RPMI7951 (cell line): Measurements from ENCODE around the gene SLC35D3. TPM values are rescaled to one million over a fixed set of nuclear protein-coding genes. Genes with fewer than 3 reads are reported as not detected.
"Not testable (repeated sequence)": the region's sequence is repeated elsewhere in the genome, so short reads cannot be mapped to it uniquely, and the experiment has no call there.

Experiments used
- DNase-seq: peaks from one replicate; pipeline ENCODE4 v3.0.0-alpha.2; 2012; ENCODE audit warnings: low read depth
- total RNA-seq: library from RNA; depleted of rRNA; stranded (reverse); fragments of >200 nt; shearing (Covaris generic); gene quantifications from 2 replicates; pipeline ENCODE4 v1.2.3, GENCODE V29; 2014; rRNA removed

SLC35D3 gene
- total RNA-seq = not detected in 2 replicates

GRCh38 chr6:136921936-136922684 is at the start of gene SLC35D3:
Gene SLC35D3 (plus strand): TSS chr6:136922301. CDS start chr6:136922429, 128 bp downstream.
- DNase-seq = peak; percentile 14

GRCh38 chr6:136873748-136874147 is 48.4 kb upstream of the SLC35D3 start:
- peak; percentile 6 for DNase-seq

- not testable (repeated sequence) for DNase-seq
Measured at GRCh38 chr6:136876469-136876868, 45.6 kb upstream of the SLC35D3 start.

DNA sequence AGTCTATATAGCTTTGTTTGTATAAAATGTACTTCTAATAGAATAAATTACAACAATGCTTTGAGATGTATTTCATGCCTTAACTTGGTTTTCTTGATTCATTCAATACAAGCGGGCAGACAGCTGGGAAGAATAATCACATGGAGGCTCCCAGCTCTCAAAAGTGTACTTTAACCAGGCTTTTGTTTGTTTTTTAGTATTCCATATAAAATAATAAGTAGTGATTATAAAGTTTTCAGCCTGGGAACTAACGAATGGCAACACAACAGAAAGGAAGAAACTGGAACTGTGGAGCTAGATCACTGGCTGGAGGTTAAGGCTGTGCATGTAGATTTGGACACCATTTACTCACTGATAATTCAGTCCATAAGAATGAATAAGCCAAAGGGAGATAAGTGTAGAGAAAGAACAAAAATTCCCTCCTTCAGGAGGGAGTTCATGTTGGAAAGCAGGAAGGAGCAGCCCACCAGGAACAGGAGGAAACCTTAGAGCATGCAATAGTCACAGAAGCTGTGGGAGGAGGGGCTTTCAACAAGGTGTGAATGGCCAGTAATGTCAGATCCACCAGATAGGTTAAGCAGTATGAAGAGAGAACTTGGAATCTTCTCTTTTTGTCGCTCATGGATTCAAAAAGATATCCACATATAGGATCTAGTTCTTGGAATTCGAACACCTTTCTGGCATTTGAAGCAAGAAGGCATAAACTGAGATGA is 41.2 kb upstream of the SLC35D3 start:
- no peak for DNase-seq

DNA sequence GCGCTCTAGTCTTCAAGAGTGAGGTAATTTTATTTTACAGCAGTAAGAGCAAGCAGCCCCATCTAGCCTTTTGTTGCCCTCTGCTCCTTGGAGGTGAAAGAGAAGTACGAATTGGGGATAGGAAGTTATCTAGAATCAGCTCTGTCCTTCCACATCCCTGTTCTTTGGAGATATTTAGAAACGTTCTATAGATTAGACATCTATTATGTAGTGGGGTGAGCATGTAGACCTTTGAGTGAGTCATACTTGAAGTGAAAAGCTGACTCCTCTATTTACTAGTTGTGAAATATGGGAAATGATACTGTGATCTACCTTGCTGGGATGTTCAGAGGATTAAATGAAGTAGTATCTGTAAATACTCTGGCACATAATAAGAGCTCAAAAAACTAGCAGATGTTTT is 36.0 kb upstream of the SLC35D3 start:
- DNase-seq = no peak

- no peak for DNase-seq
Measured at GRCh38 chr6:136887953-136888352, 34.1 kb upstream of the SLC35D3 start.

DNA sequence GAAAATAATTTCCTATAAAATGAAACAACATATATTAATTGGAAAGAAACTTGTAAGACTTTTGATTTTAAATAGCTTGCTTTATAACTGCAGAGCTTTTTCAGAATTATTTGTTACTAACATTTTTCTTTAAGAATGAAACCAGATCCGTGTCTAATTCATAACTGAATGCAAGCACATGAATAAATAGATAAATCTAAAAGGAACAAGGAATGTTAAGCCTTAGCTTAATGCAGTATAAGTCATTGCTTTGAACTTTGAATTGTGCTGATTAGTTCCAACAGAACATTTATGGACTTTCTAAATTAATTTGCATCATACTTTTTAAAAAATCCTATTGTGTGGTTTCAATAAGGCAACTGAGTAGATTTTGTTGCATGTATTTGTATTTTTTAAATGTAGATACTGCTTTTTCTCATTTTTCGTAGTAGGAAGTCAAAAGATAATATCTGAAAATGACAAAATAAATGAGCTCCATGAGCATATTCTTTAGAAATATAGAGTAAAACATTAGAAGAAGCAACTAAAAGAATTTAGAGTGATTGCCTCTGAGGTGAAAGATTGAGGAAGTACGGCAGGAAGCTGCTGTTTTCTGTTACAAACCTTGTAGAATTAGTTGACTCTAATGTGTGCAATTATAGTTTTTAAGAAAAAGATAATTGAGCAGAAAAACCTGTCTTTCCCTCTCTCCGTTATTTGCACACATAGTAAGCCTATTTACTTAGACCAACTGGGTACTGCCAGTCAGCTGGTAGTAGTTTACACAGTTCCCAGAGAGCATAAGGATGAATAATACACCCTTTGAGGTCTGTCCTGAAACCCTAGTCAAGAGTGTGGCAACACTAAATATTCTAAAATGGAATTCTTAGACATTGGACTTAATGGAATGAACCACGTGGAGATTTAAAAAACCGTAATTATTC is 32.6 kb upstream of the SLC35D3 start:
- peak; percentile 4 for DNase-seq

DNA sequence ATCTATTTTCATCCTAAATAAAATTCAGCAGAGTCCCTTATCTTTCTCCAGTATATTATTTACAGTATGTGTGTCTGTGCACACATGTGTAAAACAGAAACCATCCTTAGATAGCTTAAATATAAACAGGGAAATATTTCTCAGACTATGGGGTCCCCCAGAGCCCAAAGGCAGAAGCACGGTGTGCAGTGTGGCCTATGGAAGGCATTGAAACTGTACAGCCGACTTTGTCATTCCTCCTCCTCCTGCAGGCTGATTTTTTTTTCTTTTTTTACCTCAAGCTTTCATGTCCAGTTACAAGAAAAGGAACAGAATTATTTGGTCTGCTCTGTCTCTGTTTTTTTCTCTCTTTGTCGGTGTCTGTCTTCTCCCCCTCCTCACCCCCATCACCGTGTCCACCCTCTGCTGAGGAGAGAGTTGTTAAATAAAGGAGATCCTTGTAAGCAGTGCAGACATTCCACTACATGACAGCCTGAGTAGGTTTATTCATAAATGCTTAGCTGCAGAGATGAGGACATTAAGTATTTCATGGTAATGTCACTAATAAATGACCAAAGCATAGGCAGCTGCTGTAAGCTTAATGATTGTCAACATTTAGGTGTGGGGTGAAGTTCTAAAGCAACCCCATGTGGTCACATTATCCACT is 31.8 kb upstream of the SLC35D3 start:
- DNase-seq = no peak

DNA sequence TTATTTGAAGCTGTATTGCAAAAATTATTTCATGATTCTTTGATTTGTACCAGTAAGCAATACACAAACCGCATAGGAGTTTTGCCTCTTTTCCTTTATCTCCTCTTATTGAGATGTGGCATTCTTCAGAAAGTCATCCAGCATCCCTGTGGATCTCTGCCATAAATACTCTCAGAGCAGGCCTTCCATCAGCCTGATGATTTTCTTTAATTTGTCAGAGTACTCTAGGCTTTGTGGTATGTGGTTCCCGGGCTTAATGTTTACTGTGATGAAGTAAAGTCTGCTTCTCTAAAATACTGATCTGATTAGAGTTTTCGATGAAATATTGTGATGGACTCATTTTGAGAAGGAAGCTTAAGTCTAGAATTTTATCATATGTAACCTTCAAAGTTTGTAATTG is 31.1 kb upstream of the SLC35D3 start:
- no peak for DNase-seq

DNA sequence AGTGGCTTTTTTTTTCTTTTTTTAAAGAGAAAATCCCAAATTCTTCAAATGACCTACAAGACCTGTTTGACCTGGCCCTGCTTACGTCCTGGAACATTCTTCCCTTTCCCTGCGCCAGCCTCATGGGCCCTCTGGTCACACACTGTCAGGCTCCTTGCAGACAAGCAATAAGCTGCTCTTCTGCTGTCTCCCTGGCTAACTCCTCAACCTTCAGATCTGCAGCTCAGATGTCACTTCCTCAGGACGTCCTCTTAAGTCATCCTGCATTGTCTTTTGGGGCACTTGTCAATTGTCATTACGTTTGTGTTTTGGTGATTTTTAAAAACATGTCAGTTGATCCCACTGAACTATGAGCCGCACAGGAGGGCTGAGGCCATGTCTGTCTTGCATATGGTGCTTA is 28.9 kb upstream of the SLC35D3 start:
- DNase-seq = no peak

DNA sequence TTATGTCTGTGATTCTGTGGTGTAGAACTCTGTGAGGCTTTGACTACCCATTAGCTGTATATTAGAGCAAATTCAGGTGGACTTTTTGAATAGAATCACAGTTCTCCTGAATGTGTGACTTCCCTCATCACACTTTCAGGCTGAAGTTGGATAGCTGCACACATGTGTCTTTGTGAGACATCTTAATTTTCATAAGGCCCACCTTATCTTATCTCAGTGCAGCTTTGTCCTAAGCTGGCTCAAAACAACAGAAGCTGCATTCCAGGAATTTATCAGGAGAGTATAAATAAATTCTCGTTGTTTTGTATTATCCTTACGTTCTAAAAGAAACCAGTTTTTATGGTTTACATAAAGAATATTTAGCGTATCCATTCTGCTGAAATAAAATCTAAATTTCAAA is 26.2 kb upstream of the SLC35D3 start:
- DNase-seq = no peak

DNA sequence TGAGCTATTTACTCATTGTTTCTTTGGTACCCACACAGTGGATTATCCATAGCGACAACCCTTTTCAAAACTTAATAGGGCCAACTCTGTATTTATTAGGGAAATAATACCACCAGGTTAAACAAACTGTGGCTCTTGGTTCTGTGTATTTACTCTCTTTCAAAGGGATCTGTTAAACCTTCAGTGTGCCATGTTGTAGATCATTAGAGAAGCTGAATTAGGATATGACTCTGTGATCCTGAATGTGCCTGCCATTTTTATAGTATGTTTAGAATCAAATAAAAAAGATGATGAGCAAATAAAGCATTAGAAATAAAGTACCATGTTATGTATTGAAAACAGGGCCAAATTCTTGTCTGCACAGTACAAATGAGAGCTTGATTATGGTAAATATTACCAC is 25.0 kb upstream of the SLC35D3 start:
- DNase-seq = no peak

DNA sequence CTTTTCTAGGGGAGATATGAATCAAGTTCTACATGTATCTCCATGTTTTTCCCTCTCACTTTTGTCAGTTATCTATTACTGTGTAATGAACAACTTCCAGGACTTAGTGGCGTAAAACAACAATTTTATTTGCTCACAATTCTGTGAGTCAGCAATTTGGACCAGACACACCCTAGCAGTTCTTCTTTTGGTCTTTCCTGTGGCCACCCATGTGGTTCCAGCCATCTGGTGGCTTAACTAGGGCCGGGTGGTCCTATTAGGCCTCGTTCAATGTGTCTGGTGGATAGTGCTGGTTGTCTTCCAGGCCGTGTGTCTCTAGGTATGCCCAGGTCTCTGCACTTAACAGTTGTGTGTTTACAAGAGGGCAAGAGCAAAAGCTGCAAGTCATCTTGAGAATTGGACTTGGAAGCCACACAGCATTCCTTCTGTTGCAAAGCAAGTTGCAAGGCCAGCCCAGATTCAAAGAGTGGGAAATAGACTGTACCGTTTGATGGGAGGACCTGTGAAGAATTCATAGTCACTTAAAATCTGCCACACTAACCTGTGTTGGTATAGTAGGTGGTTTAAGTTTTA is 20.8 kb upstream of the SLC35D3 start:
- DNase-seq = no peak

GRCh38 chr6:136904477-136904876 is 17.6 kb upstream of the SLC35D3 start:
- DNase-seq = not testable (repeated sequence)

DNA sequence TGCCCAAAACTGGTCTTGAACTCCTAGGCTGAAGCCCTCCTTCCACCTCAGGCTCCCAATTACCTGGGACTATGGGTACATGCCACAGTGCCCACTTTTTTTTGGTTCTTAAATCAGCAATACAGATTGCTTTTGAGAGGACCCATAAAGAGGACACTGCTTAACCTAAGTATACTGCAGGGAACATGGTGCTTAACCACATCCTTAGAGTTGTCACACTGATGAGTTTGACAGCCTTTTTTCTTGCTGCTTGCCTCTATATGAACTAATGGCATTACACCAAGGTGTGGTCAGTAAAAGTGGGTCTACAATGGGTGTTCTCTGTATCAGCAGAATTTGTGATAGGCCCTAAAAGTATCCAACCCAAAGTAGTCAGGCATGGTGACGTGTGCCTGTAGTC is 7.2 kb upstream of the SLC35D3 start:
- no peak for DNase-seq

GRCh38 chr6:136918706-136919105 is 3.4 kb upstream of the SLC35D3 start:
- no peak for DNase-seq

DNA sequence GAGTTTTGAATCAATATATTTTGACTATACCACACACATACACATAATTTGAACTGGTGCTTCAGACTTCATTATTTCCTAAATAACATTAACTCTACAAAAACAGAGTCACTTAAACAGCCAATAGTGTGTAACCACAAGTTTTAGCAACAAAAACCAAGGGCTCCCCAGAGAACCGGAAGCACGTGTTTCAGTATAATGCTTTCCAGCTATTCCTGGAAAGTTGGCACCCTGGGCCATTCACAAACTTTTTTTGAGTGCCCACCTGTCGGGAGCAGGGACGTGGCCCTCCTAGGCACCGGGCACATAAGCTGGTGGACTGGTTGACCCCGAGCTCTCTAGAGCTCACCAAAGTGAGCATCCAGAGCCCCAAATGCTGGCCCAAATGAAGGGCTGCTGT is 1.9 kb upstream of the SLC35D3 start:
- DNase-seq = no peak

DNA sequence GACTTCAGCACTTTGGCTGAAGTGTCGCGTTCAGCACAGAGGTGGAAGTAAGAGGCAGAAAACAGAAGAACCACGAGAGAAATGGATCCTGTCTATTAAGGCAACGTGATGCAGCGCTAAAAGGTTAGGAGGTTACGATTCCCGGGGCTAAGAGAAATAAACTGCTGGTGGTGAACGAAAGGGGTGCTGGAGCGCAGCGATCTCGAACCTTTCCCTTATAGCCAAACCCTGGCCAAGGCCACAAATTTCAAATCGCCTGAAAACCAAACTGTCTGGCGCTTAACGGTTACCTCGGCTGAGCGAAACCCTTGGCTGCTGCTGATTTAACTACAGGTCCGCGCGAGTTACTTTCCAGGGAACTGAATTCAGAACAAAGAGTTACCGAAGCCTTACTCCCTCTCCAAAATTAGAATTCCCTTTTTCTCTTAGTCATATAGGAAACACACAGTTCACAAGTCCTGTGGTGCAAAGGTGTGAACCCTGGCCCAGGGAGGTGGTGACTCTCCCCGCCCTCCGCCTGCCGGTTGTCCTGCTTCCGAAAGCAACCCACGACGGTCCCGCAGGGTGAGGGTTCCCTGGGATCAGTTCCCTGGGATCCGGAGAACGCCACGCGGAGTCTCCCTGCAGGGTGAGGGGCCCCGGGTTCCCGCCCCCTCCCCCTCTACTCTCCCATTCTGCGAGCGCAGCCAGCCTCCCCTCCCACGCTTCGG is 1.3 kb upstream of the SLC35D3 start:
- no peak for DNase-seq

- peak; percentile 27 for DNase-seq
Measured at GRCh38 chr6:136921381-136921935, 643 bp upstream of the SLC35D3 start.

DNA sequence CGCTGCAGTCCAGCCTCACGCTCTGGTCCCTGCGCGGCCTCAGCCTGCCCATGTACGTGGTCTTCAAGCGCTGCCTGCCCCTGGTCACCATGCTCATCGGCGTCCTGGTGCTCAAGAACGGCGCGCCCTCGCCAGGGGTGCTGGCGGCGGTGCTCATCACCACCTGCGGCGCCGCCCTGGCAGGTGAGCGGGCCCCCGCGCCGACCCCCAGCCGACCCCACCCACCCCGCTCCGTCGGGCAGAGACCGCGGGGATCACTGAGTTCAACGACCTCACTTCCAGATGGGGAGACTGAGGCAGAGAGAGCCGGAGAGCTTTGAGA is 545 bp downstream of the SLC35D3 start:
- DNase-seq = no peak
